Fibroblast of skin of abdomen (primary cell): ENCODE results near the gene FTL.

Experiments
- DNase-seq: peaks from one replicate; pipeline ENCODE4 v3.0.0-alpha.2; 2013

The FTL gene

DNA sequence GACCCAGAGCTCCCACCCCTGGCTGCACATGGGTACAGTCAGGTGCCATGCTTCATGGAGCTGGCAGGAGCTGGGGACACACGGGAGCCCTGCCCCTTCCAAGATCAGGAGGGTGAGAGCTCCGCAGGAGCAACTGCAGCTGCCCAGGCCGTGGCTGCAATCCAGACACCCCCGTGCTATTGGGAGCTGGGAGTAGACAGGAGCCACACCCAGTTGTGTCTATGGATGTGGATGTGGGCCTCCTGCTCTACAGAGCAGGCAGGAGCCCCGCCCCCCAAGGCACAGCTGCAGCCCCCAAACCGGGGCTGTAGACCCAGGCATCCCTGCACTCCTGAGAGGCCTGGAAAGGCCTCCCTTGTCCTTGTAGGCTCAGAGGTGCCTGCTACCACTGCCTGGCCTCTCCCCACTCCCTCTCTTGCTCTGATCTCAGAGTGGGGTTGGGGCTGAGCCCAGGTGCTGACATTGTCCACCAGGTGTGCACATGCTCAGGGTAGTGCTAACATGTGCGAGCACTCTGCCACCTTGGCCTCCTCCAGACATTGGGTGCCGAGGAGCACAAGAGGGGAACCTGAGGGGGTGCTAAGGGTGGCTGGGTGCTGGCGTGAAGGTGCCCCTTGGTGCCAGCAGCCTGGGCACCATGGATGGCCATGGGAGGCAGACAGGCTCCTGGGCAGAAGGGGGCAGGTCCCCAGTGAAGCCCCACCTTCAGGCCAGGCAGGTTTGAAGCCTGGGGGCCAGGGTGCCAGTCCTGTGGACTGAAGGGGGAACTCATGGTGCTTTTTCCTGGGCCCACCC lies 18.4 kb upstream of the FTL start:
- DNase-seq: no peak

DNA sequence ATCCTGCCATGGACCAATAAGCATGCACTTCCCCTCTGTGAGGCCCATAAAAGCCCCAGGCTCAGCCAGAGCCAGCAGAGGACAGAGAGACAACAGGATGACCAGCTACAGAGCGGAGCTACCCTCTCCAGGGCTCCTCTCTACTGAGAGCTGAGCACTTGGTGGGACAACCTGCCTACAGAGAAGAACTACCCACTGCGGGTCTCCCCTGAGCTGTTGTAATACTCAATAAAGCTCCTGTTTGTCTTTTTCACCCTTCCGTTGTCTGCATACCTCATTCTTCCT lies 17.9 kb upstream of the FTL start:
- no peak for DNase-seq

DNA sequence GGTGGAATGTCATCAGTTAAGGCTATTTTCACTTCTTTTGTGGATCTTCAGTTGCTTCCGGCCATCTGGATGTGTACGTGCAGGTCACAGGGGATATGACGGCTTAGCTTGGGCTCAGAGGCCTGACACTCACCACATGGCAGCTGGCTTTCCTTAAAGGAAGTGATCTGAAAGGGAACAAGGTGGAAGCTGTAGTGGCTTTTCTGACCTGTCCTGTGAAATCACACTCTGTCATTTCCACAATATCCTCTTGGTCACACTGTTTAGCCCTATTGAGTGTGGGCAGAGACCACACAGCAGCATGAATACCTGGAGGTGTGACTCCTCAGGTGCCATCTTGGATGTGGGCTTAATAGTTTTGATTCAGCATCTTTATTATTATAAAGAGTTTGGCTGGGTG lies 14.9 kb upstream of the FTL start:
- no peak for DNase-seq

DNA sequence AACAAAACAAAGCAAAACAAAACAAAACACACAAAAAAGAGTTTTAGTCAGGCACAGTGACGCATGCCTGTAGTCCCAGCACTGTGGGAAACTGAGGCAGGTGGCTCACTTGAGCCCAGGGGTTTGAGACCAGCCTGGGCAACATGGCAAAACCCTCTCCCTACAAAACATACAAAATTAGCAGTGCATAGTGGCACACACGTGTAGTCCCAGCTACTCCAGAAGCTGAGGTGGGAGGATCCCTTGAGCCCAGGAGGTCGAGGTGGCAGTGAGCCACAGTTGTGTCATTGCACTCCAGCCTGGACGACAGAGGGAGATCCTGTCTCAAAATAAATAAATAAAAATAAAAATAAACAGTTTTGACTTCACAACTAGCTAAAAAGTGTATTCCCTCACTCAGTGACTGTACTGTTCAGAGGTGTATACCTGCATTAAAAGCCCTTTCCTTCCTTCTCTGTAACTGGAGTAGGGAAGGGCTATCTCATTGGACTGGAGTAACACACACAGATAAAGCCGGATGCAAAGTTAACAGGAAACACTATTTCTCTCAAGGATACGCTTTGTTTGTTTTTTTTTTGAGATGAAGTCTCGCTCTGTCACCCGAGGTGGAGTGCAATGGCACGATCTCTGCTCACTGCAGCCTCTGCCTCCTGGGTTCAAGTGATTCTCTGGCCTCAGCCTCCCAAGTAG lies 14.1 kb upstream of the FTL start:
- no peak for DNase-seq

DNA sequence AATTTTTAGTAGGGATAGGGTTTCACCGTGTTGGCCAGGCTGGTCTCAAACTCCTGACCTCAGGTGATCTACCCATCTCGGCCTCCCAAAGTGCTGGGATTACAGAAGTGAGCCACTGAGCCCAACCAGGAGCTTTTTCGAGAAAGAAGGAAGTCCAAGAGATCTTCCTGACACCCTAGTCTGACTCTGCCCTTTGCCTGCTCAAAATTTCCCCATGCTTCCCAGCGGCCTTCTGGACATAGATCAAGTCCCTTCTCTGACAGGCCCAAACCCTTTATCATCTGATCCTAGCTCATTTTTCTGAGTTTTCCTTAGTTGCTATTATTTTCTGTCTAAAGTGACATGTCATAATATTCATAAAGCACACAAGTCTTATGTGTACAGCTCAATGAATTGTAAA lies 12.0 kb upstream of the FTL start:
- DNase-seq: no peak

DNA sequence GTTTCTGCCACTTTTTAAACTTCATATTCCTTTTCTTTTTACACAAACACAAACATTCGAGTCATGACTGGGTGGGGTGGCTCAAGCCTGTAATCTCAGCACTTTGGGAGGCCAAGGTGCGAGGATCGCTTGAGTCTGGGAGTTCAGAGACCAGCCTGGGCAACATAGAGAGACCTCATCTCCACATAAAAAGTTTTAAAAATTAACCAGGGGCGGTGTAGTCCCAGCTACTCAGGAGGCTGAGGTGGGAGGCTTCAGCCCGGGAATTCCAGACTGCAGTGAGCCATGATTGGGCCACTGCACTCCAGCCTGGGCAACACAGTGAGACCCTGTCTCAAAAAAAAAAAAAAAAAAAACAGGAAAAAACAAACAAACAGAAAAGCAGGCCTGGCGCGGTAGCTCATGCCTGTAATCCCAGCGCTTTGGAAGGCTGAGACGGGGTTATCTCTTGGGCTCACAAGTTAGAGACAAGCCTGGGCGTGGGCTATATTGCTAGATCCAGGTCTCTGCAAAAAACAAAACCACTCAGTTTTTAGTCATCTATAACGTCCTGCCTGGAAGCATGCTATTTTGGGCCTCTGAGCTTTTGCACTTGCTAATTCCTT lies 11.0 kb upstream of the FTL start:
- DNase-seq: no peak

DNA sequence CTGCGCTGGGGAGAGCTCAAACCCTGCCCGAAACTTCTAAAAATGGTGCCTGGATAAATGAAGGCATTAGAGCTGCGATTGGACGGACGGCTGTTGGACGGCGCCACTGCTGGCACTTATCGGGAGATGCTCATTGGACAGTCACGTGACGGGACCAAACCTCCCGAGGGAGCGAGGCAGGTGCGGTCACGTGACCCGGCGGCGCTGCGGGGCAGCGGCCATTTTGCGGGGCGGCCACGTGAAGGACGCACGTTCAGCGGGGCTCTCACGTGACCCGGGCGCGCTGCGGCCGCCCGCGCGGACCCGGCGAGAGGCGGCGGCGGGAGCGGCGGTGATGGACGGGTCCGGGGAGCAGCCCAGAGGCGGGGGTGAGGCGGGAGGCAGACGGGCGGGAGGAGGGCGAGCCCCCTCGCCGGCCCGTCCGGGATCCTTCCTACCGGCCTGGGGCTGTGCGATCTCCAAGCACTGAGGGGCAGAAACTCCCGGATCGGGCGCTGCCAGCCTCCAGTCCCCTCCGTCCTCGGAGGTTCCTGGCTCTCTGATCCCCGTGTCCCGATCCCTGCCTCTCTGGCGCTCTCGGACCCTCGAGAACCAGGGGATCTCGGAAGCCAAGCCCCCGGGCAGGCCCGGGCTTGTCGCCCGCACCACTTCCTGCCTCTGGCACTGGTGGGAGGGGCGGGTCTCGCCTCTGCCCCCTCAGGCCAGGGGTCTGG lies 10.4 kb upstream of the FTL start, which contains the start of gene BAX:
TSS of gene BAX (plus strand) at position 281 of the 713 bp plus-strand sequence. CDS start at position 335, 54 bp downstream.
- peak; percentile 96 for DNase-seq

DNA sequence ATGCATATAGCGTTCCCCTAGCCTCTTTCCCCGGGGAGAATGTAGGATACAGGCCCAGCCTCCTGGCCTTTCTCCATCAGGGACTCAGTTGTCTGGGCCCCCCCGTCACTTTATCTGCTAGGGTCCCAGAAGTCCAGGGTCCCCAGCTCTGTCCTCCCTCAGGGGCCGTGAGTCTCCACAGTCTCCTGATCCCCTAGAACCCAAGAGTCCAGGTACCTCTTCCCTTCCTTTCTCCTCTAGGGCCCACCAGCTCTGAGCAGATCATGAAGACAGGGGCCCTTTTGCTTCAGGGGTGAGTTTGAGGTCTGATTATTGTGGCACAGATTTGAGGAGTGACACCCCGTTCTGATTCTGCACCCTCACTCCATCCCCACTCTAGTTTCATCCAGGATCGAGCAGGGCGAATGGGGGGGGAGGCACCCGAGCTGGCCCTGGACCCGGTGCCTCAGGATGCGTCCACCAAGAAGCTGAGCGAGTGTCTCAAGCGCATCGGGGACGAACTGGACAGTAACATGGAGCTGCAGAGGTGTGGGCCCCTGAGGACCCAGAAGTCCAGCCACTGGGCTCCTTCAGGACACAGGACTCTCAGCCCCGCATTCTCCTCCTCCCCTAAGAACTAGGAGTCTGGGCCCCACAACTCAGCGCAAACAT lies 9.7 kb upstream of the FTL start:
- no peak for DNase-seq

DNA sequence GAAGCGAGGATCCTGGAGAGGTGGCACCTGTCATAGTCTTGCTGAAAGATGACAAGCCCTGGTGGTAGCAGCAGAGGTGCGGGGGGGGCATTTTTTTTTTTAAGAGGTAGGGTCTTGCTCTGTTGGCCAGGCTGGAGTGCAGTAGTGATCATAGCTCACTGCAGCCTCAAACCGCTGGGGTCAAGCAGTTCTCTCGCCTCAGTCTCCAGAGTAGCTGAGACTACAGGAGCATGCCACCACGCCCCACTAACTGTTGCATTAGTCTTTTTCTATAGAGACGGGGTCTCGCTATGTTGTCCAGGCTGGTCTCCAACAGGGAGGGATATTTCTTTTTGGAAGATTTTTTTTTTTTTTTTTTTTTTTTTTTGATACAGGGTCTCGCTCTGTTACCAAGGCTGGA lies 7.1 kb upstream of the FTL start:
- DNase-seq: no peak

DNA sequence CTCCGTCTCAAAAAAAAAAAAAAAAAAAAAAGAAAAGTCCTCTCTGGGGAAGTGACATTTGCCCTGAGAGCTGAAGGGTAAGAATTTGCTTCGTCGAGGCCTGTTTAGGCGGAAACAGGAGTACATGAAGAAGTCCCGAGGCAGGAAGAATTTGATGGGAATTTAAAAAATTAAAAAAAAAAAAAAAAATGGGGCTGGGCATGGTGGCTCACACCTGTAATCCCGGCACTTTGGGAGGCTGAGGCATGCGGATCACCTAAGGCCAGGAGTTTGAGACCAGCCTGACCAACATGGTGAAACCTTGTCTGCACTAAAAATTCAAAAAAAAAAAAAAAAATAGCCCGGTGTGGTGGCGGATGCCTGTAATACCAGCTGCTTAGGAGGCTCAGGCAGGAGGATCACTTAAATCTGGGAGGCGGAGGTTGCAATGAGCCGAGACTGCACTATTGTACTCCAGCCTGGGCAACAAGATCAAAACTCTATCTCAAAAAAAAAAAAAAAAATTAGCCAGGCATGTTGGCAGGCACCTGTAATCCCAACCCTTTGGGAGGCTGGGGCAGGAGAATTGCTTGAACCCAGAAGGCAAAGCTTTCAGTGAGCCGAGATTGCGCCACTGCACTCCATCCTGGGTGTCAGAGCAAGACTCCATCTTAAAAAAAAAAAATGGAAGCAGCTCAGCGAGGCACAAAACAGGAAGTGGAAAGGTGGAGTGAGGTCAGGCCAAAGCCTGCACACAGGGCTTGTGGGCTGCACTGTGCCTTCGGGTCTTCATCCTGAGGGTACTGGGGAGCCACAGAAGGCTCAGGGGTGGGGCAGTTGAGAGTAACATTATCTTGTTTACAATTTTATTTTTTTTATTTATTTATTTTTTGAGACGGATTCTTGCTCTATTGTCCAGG lies 5.5 kb upstream of the FTL start:
- no peak for DNase-seq

DNA sequence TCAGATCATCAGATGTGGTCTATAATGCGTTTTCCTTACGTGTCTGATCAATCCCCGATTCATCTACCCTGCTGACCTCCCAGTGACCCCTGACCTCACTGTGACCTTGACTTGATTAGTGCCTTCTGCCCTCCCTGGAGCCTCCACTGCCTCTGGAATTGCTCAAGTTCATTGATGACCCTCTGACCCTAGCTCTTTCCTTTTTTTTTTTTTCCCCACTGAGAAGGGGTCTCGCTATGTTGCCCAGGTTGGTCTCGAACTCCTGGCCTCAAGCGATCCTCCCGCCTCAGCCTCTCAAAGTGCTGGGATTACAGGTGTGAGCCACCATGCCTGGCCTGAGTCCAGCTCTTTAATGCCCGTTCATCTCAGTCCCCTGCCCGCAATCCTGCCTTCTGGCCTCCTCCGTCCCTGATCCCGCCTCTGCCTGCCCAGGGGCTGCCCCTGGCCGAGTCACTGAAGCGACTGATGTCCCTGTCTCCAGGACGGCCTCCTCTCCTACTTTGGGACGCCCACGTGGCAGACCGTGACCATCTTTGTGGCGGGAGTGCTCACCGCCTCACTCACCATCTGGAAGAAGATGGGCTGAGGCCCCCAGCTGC lies 4.0 kb upstream of the FTL start:
- DNase-seq: no peak

DNA sequence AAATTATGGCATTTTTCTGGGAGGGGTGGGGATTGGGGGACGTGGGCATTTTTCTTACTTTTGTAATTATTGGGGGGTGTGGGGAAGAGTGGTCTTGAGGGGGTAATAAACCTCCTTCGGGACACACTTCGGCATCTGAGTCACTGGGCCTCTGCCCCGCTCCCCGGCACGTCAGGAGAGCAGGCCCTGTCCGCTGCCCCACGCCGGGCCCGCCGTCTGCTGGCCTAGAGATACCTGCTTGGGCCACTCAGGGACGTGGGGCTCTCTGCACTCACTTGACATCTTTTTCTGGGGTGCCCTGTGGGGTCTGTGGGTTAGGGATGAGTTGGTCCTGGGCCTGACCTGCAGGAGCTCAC lies 3.5 kb upstream of the FTL start:
- no peak for DNase-seq

DNA sequence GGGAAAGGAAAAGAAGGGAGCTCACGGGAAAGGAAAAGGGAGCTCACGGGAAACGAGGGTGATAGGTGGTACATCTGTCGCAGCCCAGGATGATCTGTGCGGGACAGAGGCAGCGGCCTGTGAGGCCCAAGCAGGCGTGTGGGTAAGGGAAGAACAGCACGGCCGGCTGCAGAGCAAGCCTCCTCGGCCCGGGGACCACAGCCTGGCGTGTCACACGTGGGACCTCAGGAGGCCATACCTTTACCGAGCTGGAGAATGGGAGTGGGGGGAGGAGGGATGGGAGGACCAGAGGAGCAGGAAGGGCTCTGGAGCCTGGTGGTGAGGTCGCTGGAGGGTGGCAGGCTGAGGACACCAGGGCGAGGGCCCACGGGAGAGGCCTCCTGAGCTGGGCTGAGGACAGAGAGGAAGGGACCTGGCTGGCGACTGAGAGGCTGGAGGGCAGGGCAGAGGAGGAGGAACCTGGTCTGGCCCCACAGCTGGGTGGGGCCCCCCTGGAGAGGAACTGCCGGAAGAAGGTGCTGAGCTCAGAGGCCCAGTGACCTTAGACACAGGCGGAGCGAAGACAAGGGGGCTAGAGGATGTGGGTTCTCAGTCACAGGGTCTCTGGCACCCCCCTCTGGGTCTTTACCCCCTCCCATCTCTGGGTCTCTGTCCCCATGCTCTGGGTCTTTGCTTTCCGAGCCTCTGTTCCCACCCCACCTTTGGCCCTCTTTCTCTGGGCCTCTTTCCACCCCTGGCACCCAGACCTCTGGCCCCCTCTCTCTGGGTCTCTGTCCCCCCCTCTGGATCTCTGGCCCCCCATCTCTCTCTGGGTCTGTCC lies 2.9 kb upstream of the FTL start:
- DNase-seq: no peak

DNA sequence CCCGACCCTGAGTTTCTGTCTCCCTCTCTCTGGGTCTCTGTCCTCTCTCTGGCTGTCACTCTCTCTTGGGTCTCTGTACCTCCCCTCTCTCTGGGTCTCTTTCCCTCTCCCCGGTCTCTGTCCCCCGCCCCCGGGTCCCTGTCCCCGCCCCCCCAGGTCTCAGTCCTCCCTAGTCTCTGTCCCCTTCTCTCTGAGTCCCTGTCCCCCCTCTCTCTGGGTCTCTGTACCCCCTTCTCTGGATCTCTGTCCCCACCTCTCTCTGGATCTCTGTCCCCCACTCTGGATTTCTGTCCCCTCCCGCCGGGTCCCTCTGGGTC lies 2.3 kb upstream of the FTL start:
- no peak for DNase-seq

DNA sequence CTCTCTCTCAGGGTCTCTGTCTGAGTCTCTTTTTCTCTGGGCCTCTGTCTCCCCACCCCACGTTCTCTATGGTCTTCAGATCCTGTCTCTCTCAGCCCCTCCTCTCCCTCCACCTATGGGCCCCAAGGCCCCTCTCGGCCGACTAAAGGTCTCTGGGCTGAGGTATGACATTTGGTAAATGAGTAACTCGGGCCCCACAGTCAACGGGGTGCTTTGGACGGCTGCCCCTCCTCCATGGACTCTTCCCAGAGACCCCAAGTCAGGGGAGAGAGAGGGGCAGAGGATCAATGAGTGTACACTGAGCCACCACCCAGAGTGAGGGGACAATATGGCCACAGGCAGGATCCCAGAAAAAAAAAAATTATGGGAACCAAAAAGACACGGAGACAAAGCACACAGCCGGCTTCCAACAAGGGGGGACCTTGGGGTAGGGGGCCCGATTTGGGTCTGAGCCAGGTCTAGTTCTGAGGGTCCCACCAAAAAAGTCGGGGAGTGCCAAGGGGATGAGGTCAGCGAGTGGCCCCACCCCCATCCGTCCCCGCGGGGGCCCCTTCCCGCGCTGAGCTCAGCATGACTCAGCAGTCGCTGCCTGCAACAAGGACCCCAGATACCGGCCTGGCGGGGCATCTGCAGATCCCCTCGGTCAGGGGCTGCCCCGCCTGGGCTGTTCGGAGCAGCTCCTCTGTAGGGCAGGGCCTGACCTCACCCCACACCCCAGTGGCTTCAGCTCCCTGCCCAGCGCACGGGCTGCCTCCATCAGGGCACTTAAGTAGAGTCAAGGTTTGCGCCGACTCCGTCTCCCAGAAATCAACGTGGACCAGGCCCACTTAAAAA lies 1.5 kb upstream of the FTL start:
- peak; percentile 81 for DNase-seq

DNA sequence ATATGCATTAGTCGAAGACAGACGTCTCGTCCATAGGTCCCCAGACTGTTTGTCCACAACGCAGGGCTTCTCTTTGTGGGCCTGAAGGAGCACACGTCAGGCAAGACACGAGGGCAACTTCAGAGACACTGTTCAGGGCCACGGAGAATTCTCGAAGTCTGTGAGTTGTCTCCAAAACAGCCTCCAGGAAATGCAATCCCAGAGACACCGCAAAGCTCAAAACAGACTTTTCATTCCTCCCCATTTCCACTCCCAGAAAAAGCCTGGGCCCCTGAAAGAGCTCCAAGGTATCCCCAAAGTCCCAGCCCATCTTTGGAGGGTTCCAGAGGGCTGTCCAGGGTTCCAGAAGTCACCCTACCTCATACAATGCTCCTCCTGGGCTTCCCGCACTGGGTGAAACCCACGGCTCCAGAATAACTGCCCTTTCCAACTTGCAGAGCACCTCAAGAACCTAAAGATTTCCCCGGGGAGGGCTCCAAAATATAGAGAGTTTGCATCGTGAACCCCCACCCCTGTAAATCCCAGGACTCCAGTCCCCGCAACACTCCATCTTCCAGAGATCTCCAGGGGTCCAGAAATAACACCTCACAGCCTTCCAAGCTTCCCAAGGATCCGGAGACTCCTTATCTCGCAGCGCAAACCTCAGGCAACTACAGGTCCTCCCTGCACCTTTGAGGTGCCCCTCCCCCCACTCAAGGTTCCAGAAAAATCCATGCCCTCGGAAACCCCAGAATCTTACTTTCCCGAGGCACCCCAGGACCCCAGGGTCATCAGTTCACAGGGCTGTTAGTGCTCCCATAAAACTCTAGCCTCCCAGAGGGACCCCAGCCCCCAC lies 687 bp upstream of the FTL start:
- DNase-seq: peak; percentile 69

DNA sequence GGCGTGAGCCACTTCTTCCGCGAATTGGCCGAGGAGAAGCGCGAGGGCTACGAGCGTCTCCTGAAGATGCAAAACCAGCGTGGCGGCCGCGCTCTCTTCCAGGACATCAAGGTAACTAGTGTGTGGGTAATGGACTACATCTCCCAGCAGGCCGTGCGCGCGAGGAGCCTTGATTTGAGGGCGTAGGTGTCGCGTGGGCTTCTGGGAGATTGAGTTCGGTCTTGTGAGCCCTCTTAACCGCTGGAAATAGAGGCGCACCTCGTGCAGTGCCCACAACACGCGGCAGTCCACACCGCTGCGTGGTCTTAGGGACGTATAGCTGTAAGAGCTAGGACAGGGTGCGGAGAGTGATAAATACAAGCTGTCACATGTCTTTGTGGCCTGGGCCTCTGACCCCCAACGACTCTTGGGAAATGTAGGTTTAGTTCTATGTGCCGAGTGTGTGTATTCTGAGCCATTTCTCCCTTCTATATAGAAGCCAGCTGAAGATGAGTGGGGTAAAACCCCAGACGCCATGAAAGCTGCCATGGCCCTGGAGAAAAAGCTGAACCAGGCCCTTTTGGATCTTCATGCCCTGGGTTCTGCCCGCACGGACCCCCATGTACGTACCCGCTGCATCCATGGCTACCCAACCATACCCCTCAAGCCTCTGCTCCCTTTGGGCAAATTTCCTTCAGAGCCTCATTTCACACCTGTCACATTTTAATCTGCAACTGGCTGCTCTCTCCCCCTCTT lies 864 bp downstream of the FTL start:
- DNase-seq: peak; percentile 76
